Pericardium fibroblast (primary cell): Measurements from ENCODE around the gene SNHG17. TPM values are rescaled to one million over a fixed set of nuclear protein-coding genes. Genes with fewer than 3 reads are reported as not detected.

ENCODE experiments used
- total RNA-seq: library from RNA; depleted of rRNA; stranded (reverse); fragments of >200 nt; gene quantifications from 2 replicates; pipeline ENCODE4 v1.2.3, GENCODE V29; 2015

SNHG17 gene
- total RNA-seq: 22.9 and 42.4 TPM in 2 replicates

DNA sequence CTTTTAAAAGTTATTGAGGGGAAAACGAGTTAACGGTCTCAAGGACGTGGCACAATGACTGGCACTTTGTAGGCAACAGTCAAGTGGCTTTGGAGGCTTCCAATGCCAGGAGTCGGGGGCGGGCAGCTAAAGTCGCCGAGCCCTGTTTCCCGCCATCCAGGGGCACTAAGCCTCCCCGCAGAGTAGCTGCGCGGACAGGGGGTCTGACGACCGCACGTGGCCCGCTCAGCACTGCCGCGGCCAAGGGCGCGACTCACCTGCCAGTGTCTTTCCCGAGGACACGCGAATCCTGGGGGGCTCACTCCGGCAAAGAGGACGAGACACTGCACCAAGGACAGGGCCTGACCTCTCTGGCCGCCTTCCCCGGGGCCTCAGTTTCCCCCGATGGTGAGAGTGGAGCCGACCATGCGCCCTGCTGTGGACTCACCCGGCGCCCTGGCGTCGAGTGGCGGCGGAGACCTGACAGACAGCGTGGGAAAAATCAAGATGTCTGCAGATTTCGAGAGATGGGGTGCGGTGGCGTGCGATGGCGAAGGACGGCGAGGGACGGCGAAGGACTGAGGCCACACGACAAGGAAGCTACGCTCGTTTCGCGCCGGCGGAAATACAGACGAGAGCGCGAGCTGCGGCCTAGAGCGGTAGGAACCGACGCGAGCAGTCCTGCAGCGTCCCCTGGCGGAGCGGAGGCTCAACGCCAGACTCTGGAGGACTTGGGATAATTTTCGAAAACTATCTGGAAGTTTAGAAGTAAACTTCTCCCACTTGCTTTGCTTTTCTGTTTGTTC, at the start of gene SNHG17:
Gene SNHG17, minus strand, starts transcription at position 559 of the 785 bp plus-strand sequence.

DNA sequence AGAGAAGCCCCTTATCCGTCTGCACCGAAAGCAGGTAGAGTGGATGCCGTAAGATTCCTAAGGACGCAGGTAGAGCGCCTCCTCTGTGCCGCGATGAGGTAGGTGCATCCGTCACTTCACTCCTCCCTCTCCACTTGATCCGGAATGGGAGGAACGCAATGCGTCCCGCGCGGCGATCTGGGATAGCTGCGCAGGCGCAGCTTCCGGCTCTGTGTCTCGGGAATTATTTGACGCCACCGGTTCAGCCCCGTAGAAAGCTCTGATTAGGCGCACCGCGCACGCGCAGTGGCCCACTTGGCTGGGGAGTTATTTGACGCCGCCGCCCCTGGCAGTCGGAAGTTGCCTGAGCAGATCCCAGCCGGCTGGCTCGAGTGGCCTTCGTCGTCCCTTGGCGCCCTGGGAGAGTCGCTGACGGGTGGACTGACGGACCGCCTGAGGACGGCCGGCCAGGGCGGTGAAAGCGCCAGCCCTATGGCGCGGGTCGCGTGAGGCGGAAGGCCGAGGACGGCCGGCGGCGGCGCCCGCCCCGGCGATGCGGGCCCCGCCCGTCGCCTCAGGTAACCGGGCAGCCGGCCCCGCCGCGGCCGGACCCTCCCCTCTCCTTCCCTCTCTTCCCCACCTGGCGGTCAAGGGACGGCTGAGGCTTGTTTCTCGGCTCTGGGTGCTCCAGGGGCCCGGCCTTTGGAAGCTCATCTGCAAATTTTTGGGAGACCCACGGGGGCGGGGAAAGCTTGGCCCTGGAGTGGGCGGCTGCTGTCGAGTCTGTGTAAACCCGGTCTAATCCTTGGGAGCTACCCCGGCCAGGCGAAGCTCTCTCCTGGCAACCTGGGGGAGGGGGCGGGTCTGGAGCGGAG, 37.6 kb upstream of the SNHG17 start, which contains the start of gene RALGAPB:
Gene RALGAPB, plus strand, starts transcription at position 331 of the 854 bp plus-strand sequence. CDS start 15,590 bp downstream, outside the sequence.

Other genes with a start within 250 kb of the SNHG17 start
- gene KIAA1755, start 174.6 kb downstream of the SNHG17 start, total RNA-seq: 1.4 and 2.7 TPM in 2 replicates
- 0.12 TPM in 1 of 2 replicates, not detected in the other for gene BPI, start 131.2 kb downstream of the SNHG17 start, total RNA-seq
- gene LBP, start 88.8 kb downstream of the SNHG17 start, total RNA-seq: 1.1 TPM in 1 of 2 replicates, not detected in the other
- gene RALGAPB, start 37.5 kb upstream of the SNHG17 start, total RNA-seq: 14.1 and 19.3 TPM in 2 replicates
- not detected in 2 replicates for gene ADIG, start 145.9 kb upstream of the SNHG17 start, total RNA-seq
- gene ARHGAP40, start 166.5 kb upstream of the SNHG17 start, total RNA-seq: not detected in 2 replicates